Stimulated activated CD8-positive, alpha-beta memory T cell treated with anti-CD3 and anti-CD28 coated beads, Interleukin-7, amount 100 ng/mL, for 48 hours (primary cell): ENCODE data around the gene NUMB.

Experiments used
- DNase-seq, 2 donors: peaks; one replicate each; pipeline ENCODE4 v3.0.0-alpha.2; 2020; ENCODE audit warnings: low read depth in 1 of 2; ENCODE audit errors: extremely low read depth in 1 of 2

Gene NUMB

DNA sequence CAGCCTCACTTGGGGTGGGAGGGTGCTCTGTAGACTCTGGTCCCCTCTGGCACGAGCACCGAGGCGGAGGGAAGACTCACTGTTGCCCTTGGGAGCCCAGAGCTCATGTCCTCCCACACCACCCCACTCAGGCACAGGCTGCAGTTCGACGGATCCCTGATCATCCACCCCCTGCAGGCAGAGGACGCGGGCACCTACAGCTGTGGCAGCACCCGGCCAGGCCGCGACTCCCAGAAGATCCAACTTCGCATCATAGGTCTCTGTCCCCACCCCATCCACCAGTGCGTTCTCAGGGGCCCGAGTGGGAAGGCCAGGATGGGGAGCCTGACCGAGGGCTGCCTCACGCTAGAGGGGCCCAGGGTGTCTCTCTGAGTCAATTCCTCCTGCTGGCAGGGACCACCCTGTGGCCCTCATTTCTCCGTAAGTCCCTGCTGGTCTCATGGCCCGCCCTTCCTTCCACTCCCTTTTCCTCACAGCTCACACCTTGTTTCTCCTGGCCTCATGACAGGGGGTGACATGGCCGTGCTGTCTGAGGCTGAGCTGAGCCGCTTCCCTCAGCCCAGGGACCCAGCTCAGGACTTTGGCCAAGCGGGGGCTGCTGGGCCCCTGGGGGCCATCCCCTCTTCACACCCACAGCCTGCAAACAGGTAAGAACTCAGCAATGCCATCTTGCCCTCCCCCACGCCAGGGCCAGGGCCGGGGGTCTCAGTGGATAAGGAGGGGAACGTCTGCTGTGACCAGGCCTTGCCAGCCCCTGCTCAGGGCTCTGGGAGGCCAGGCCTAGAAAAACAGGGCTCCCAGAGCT, 194.1 kb downstream of the NUMB start:
- no peak for DNase-seq

GRCh38 chr14:73263606-73264005, 194.7 kb downstream of the NUMB start:
- DNase-seq, result no peak

DNA sequence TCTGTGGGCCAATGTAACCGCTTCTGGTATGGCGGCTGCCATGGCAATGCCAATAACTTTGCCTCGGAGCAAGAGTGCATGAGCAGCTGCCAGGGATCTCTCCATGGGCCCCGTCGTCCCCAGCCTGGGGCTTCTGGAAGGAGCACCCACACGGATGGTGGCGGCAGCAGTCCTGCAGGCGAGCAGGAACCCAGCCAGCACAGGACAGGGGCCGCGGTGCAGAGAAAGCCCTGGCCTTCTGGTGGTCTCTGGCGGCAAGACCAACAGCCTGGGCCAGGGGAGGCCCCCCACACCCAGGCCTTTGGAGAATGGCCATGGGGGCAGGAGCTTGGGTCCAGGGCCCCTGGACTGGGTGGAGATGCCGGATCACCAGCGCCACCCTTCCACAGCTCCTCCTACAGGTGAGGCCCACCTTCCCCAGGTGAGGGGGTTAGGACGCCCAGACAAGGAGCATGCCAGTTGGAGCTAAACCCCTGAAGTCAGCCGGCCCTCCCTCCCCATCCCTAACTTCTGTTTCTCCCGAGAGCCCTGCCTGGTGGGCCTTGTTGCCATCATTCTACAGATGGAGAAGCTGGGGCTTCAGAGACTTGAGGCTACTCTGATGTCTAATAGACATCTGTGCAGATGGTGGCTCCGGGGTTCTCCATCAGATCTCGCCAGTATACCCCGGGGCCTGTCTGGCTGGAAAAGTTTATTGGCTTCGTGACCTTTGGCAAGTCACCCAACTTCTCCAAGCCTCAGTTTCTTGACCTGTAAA, 195.7 kb downstream of the NUMB start:
- no peak for DNase-seq

DNA sequence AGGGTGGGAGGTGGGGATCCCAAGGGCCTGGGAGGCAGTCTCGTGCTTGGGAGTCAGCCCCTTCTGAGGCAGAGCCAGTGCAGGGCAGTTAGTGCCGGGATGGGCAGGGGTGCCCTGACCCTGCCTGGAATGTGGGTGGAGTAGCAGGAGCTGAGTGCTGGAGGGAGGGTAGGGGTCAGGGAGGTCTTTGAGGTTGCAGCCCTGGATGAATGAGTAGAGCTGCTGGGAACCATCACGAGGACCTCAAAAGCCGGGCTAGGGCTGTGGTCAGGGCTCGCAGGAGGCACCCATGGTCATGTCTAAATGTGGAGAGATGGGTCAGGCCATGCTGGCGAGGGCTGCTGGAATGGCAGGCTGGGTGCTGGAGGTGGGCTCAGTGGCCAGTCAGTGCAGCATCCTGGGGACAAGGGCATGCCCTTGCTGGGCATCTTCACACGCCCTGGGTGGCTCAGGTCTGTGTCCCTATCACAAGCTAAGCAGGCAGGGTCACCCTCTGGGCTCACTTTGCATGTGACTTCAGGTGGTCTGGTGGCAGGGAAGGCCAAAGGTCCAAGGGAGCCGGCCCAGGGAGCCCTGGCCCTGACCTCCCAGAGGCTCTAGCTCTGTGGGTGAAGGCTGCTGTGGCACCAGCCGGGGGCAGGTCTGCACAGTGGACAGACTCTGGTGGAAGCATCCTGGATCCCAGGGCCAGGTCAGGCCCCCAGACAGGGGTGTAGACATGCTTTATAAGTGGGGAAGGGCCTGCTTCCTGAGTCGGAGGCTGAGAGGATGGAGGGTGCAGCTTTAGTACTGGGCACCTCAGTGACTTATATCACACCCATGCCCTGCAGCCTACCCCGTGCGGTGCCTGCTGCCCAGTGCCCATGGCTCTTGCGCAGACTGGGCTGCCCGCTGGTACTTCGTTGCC, 196.6 kb downstream of the NUMB start:
- DNase-seq, result no peak

GRCh38 chr14:73261075-73261474, 197.3 kb downstream of the NUMB start:
- DNase-seq, result no peak

- no peak for DNase-seq
Observed at GRCh38 chr14:73260574-73260973, 197.8 kb downstream of the NUMB start.

GRCh38 chr14:73259837-73260236, 198.5 kb downstream of the NUMB start:
- DNase-seq, result no peak

- DNase-seq, result no peak
Observed at GRCh38 chr14:73258845-73259611, 199.3 kb downstream of the NUMB start.

GRCh38 chr14:73258076-73258475, 200.3 kb downstream of the NUMB start:
- DNase-seq, result no peak

DNA sequence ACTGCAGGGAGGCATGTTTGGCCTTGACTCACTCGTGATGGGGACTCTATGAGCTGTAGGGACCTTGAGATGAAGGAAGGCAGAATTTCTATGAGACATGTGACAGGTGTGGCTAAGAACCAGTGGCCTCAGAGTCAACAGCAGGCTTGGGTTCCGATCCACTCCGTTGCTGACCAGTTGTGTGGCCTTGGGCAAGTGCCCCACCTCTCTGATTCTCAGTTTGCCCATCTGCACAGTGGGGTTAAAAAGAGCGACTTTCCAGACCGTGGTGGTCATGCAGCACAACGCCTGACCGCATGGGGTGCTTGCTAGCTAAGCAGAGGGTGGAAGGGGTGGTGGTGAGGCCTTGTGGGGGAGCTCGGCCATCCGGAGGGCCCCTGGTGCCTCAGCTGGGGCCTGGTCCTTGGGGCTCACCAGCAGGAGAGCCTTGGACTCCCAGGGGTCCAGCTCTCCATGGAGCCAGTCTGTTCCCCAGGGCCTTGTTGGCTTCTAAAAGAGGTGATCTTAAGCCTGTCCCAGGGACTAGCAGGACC, 202.6 kb downstream of the NUMB start:
- DNase-seq, result no peak

- DNase-seq, result no peak
Observed at GRCh38 chr14:73255005-73255400, 203.3 kb downstream of the NUMB start.

GRCh38 chr14:73254247-73255004, 203.9 kb downstream of the NUMB start:
- no peak for DNase-seq

DNA sequence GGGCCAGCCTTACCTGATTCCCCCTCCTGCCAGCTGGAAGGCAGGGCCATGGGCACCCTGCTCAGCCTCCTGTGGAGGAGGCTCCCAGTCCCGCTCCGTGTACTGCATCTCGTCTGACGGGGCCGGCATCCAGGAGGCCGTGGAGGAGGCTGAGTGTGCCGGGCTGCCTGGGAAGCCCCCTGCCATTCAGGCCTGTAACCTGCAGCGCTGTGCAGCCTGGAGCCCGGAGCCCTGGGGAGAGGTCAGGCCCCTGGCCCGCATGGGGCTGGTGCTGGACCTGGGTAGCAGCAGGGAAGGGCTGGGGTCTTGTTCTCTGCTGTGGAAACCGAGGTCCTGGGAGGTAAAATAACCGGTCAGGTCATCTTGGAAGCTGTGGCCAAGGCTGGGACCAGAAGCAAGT, 204.6 kb downstream of the NUMB start:
- DNase-seq, result no peak

GRCh38 chr14:73253323-73253610, 205.1 kb downstream of the NUMB start:
- no peak for DNase-seq

DNA sequence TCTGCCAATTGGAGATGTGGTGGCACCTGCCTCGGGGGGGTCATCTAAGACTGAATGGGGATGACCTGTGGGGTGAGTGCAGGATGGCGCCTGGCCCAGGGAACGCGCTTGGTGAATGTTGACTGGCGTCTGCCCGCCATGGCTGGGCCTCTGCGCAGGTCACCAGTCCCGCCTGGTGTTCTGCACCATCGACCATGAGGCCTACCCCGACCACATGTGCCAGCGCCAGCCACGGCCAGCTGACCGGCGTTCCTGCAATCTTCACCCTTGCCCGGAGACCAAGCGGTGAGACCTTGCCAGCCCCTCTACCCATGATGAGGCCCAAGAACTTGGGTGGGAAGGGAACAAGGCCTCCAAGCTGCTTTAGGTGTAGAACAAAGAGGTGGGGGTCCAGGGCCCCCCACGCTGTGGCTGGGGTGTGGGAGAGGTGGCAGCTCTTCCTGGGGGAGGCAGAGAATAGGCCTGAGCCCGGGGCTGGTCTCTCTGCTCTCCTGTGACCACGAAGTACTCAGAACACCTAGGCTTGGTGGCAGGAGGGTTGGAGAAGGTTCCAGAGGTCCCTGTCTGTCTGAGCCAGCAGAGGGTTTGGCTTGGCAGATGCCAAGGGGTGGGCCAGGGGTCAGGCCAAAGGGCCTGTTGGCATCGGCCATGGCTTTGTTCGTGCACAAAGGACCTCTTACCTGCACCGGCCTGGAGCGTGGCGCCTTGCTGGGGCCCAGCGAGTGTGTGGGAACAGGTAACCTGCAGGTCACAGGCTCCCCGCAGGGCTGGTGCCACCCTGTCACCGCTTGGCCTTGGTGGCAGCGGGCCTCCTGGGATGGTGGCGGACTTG, 205.6 kb downstream of the NUMB start:
- DNase-seq, result no peak

DNA sequence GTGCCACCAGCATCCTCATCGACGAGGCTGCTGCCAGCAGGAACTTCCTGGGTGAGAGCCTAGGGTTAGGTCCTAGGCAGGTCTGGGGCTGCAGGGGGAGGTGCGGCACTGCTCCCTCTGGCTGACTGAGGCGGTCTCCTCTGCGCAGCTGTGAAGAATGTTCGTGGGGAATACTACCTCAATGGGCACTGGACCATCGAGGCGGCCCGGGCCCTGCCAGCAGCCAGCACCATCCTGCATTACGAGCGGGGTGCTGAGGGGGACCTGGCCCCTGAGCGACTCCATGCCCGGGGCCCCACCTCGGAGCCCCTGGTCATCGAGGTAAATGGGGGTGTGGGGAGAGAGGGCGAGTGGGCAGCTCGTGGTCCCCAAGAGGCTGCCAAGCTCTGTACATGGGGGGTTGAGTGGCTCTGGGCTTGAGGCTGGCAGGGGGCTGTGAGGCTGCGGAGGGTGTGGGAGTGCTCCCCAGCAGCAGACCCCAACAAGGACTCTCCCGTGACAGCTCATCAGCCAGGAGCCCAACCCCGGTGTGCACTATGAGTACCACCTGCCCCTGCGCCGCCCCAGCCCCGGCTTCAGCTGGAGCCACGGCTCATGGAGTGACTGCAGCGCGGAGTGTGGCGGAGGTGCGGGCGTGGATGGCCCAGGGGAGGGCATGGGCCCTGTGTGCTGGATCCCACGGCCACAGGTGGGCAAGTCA, 206.7 kb downstream of the NUMB start:
- no peak for DNase-seq

DNA sequence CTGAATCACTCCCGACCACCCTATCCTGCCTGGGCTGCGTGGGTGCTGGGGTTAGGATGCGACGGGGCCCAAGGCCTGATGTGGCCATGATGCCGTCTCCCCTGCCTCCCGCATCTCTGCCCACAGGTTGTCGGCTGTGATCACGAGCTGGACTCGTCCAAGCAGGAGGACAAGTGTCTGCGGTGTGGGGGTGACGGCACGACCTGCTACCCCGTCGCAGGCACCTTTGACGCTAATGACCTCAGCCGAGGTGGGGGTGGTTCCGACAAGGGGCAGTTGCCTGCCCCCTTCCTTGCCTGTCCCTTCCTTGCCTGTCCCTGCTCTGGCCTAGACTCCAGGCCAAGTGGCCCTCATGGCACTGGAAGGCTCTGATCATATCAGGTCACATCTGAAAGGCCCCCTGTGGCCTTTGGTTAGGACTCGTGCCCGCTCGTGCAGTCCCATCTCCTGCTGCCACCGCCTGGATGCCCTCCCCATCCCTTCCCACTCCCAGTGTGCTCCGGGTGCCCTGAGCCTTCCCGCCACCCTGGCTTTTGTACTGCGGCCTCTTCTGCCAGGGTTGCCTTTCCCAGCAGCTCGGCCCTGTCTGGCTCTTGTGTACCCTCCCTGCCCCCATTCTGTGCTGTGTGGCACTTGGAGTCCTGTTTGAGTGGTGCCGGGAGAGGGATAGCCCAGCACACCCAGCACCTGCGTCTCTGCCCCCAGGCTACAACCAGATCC, 207.4 kb downstream of the NUMB start:
- no peak for DNase-seq

- no peak for DNase-seq
Observed at GRCh38 chr14:73250317-73250713, 208.0 kb downstream of the NUMB start.
